OCI-LY1 (cell line): ENCODE data around the gene CALHM5.

ENCODE experiments used
- EZH2 ChIP-seq: fragments of 200-600 bp; sonication (generic), shearing (Covaris generic); IDR thresholded peaks from 2 replicates; pipeline ENCODE4 v1.8.0; 2017; ENCODE audit warnings: borderline replicate concordance, mixed run types, mild to moderate bottlenecking, antibody characterized with exemption, low read length, moderate library complexity, mixed read lengths
- TF ChIP-seq, protein P1 (sequence below): fragments of 200-600 bp; sonication (generic), shearing (Covaris generic); IDR thresholded peaks from 2 replicates; pipeline ENCODE4 v1.5.1; 2017; ENCODE audit warnings: mild to moderate bottlenecking, antibody characterized with exemption, low read length, moderate library complexity, mixed read lengths

DNA sequence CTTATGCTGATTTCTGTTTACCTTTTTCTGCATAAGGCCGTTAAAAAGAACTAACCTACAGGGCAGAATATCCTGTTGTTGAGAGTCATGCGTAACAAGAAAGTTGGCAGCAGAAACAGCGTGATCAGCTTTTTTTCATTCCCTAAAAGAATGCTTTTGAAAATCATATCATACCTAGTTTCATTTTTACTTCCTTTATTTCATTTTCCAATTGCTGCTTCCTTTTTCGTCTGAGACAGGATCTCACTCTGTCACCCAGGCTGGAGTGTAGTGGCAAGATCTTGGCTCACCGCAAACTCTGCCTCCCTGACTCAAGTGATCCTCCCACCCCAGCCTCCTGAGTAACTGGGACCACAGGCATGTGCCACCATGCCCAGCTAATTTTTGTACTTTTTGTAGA, 46.2 kb upstream of the CALHM5 start:
- TF ChIP-seq, protein P1, sequence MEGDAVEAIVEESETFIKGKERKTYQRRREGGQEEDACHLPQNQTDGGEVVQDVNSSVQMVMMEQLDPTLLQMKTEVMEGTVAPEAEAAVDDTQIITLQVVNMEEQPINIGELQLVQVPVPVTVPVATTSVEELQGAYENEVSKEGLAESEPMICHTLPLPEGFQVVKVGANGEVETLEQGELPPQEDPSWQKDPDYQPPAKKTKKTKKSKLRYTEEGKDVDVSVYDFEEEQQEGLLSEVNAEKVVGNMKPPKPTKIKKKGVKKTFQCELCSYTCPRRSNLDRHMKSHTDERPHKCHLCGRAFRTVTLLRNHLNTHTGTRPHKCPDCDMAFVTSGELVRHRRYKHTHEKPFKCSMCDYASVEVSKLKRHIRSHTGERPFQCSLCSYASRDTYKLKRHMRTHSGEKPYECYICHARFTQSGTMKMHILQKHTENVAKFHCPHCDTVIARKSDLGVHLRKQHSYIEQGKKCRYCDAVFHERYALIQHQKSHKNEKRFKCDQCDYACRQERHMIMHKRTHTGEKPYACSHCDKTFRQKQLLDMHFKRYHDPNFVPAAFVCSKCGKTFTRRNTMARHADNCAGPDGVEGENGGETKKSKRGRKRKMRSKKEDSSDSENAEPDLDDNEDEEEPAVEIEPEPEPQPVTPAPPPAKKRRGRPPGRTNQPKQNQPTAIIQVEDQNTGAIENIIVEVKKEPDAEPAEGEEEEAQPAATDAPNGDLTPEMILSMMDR: no peak
- TF ChIP-seq EZH2: no peak
